Keratinocyte (primary cell): ENCODE data around the gene MICAL3. TPM values are rescaled to one million over a fixed set of nuclear protein-coding genes. Genes with fewer than 3 reads are reported as not detected.

ENCODE experiments used
- DNase-seq: peaks from one replicate; pipeline ENCODE4 v3.0.0-alpha.2; 2011; ENCODE audit warnings: low read depth, missing footprints, low spot score
- FAIRE-seq: peaks from 2 replicates; lab custom pipeline; 2011; peaks lifted over from hg19 to GRCh38; lab: Jason Lieb, UNC
- H2AFZ ChIP-seq: 2 replicates; pipeline ENCODE4 v1.6.0; 2012; ENCODE audit warnings: low read length, control low read depth, inconsistent platforms; ENCODE audit not compliant: control insufficient read depth
- H3K27ac ChIP-seq: 2 replicates; pipeline ENCODE4 v1.5.1; 2011; ENCODE audit warnings: low read length; ENCODE audit not compliant: control insufficient read depth, insufficient read depth
- H3K27me3 ChIP-seq: 3 replicates; pipeline ENCODE4 v1.6.0; 2011; ENCODE audit warnings: low read length; ENCODE audit not compliant: control insufficient read depth, insufficient read depth; ENCODE audit errors: extremely low read depth
- H3K36me3 ChIP-seq, 2 experiments: 2 replicates in 1 of 2; 3 replicates in 1 of 2; pipeline ENCODE4 v1.5.1; 2011; ENCODE audit warnings: low read length in 2 of 2, mild to moderate bottlenecking in 1 of 2; ENCODE audit not compliant: control insufficient read depth in 2 of 2, insufficient read depth in 2 of 2; ENCODE audit errors: extremely low read depth in 1 of 2
- H3K4me1 ChIP-seq: 3 replicates; pipeline ENCODE4 v1.5.1; 2011; ENCODE audit warnings: low read length; ENCODE audit not compliant: control insufficient read depth, insufficient read depth; ENCODE audit errors: extremely low read depth
- H3K4me2 ChIP-seq: 3 replicates; pipeline ENCODE4 v1.6.0; 2011; ENCODE audit warnings: low read depth, low read length; ENCODE audit not compliant: control insufficient read depth, insufficient read depth; ENCODE audit errors: extremely low read depth
- H3K4me3 ChIP-seq, 3 experiments: fragments of 200-600 bp in 1 of 3; sonication (generic) in 1 of 3; 2 replicates in 2 of 3; 3 replicates in 1 of 3; pipeline ENCODE4 v1.5.1; 2011 to 2016; ENCODE audit warnings: low read length in 3 of 3, mild to moderate bottlenecking in 3 of 3, control low read depth in 2 of 3, inconsistent platforms in 1 of 3, low read depth in 1 of 3, mixed read lengths in 1 of 3, mixed run types in 1 of 3, moderate library complexity in 1 of 3; ENCODE audit not compliant: control insufficient read depth in 2 of 3, insufficient read depth in 2 of 3; ENCODE audit errors: extremely low read depth in 1 of 3
- H3K79me2 ChIP-seq: 2 replicates; pipeline ENCODE4 v1.6.0; 2012; ENCODE audit warnings: low read length; ENCODE audit not compliant: control insufficient read depth, insufficient read depth
- H3K9ac ChIP-seq: 3 replicates; pipeline ENCODE4 v1.6.0; 2011; ENCODE audit warnings: low read length; ENCODE audit not compliant: control insufficient read depth, insufficient read depth; ENCODE audit errors: extremely low read depth
- H3K9me1 ChIP-seq: 3 replicates; pipeline ENCODE4 v1.6.0; 2011; ENCODE audit warnings: low read length; ENCODE audit not compliant: control insufficient read depth, insufficient read depth; ENCODE audit errors: extremely low read depth
- H3K9me3 ChIP-seq: 2 replicates; pipeline ENCODE4 v1.5.1; 2012; ENCODE audit warnings: low read depth, low read length; ENCODE audit not compliant: control insufficient read depth
- H4K20me1 ChIP-seq: 3 replicates; pipeline ENCODE4 v1.6.0; 2011; ENCODE audit warnings: low read length; ENCODE audit not compliant: control insufficient read depth, insufficient read depth; ENCODE audit errors: extremely low read depth
- EZH2 ChIP-seq: IDR thresholded peaks from one replicate; pipeline ENCODE4 v1.6.1; 2012; ENCODE audit warnings: inconsistent platforms, mild to moderate bottlenecking, low read length, moderate library complexity
- dilution Hi-C: fragments of 300-500 bp; cut with MboI; formaldehyde crosslinking; loops from one replicate; pipeline ENCODE4 v1.7.0; 2020; ENCODE audit warnings: low sequenced_read_pairs; ENCODE audit not compliant: extremely low pct_ligation_motif_present
- polyA plus RNA-seq, 5 experiments: library from polyadenylated mRNA; depleted of rRNA in 3 of 5; stranded (reverse) in 3 of 5; stranded (forward) in 1 of 5; unstranded in 1 of 5; fragments of >200 nt; gene quantifications; 1 replicate in 1 of 5; 2 replicates in 3 of 5; 3 replicates in 1 of 5; pipeline versions ENCODE4 v1.2.1 to v1.2.3, GENCODE V29; 2011 to 2012; ENCODE audit warnings: missing spikeins in 2 of 5, low read depth in 1 of 5, low replicate concordance in 1 of 5
- TF ChIP-seq, protein P1 (sequence below), 3 experiments: IDR thresholded peaks in 1 of 3; conservative IDR thresholded peaks in 1 of 3; optimal IDR thresholded peaks in 1 of 3; 2 replicates in 2 of 3; 3 replicates in 1 of 3; pipeline versions ENCODE3 to v1.5.1; 2011; ENCODE audit warnings: low read length in 3 of 3, mild to moderate bottlenecking in 3 of 3, moderate library complexity in 2 of 3, control low read depth in 1 of 3, inconsistent platforms in 1 of 3; ENCODE audit not compliant: insufficient read depth in 2 of 3; ENCODE audit errors: extremely low read depth in 1 of 3

The MICAL3 gene
- polyA plus RNA-seq, 1 donor (not counting 4 experiments of a cell fraction or from before 2014, with no cell fraction given) = 27.9 TPM

DNA sequence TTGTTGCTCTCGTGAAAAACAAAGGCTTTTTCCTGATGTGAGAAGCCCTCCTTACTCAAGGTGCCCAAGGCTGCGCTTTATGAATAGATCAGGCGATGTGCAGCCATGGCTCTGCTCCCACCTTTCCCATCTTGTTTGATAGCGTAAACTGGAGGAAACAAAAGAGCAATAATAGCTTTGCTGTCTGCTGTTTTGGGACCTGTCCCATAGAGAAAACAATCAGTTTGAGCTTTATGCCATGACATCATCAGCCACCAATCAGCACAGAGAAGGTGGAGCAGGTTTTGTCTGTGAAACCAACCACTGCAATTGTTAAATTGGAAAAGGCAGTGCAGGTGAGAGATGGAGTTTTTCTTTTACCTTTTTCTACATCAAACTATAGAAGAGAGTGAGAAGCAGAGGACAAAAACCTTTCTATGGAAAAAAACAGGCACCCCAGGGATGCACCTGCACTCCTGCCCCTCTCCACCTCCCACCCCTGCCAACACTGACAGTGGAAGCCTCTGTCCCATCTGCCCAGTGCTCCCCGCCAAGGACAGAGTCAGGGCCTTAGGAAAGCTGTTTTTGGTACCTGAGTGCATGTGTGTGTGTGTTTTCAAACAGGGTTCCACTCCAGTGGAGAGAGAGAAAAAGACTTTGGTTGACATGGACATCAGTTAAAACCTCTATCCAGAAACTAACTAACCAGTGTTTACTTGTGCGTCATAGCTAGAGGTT lies 80.7 kb downstream of the MICAL3 start:
- peaks cover 58% of the 10 kb centered on the region for H4K20me1 ChIP-seq
- H3K36me3 ChIP-seq = peaks cover 8 to 11% of the 10 kb centered on the region in 2 experiments
- DNase-seq (no peak), FAIRE-seq (no peak)
- no peak overlapping the region for H3K4me2 ChIP-seq
- no peak overlapping the region for H3K27ac ChIP-seq
- no peaks in the 10 kb centered on the region for H3K27me3 ChIP-seq
- H3K4me1 ChIP-seq = peaks cover 30% of the 10 kb centered on the region
- TF ChIP-seq, protein P1, sequence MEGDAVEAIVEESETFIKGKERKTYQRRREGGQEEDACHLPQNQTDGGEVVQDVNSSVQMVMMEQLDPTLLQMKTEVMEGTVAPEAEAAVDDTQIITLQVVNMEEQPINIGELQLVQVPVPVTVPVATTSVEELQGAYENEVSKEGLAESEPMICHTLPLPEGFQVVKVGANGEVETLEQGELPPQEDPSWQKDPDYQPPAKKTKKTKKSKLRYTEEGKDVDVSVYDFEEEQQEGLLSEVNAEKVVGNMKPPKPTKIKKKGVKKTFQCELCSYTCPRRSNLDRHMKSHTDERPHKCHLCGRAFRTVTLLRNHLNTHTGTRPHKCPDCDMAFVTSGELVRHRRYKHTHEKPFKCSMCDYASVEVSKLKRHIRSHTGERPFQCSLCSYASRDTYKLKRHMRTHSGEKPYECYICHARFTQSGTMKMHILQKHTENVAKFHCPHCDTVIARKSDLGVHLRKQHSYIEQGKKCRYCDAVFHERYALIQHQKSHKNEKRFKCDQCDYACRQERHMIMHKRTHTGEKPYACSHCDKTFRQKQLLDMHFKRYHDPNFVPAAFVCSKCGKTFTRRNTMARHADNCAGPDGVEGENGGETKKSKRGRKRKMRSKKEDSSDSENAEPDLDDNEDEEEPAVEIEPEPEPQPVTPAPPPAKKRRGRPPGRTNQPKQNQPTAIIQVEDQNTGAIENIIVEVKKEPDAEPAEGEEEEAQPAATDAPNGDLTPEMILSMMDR (optimal IDR thresholded peaks at IDR 0.05 in 1 of 3, IDR thresholded peaks at IDR 0.05 in 1 of 3, conservative IDR thresholded peaks at IDR 0.05 in 1 of 3; ENCODE audit: extremely low read depth in 1 of 3, insufficient read depth in 2 of 3, low read length in 3 of 3) = no peak
- no peak for TF ChIP-seq EZH2
- dilution Hi-C loops = no loop called here
- peaks cover 100% of the 10 kb centered on the region for H3K79me2 ChIP-seq
- H3K9ac ChIP-seq = no peak overlapping the region
- H2AFZ ChIP-seq = no peak overlapping the region
- no peak overlapping the region for H3K4me3 ChIP-seq
- peaks cover 11% of the 10 kb centered on the region for H3K9me1 ChIP-seq
- H3K9me3 ChIP-seq = no peaks in the 10 kb centered on the region

DNA sequence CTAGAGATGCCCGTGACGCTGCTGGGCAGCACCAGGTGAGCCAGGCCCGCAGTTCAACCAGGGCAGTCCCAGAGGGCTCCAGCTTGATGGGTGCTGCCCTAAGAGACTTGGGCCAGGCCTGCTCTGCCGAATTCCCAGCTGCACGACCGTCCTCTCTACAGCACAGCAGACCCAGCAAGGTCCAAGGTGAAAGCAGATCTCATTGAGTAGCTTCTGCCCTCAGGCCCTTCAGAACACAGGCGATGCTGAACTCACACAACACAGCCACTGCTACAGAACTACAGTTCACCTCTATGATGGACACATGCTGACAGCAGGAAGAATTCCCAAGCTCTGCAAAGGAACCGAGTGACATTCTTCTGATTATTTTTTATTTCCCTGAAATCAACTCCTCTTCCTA lies 81.6 kb downstream of the MICAL3 start:
- H3K36me3 ChIP-seq = peaks cover 12% of the 10 kb centered on the region in 2 experiments
- H3K27ac ChIP-seq = no peak overlapping the region
- peaks cover 11% of the 10 kb centered on the region for H3K9me1 ChIP-seq
- FAIRE-seq (no peak), DNase-seq (no peak)
- H3K9me3 ChIP-seq = no peaks in the 10 kb centered on the region
- peaks cover 100% of the 10 kb centered on the region for H3K79me2 ChIP-seq
- no peak overlapping the region for H3K4me2 ChIP-seq
- no peak for TF ChIP-seq EZH2
- TF ChIP-seq, protein P1 (optimal IDR thresholded peaks at IDR 0.05 in 1 of 3, IDR thresholded peaks at IDR 0.05 in 1 of 3, conservative IDR thresholded peaks at IDR 0.05 in 1 of 3; ENCODE audit: extremely low read depth in 1 of 3, insufficient read depth in 2 of 3, low read length in 3 of 3) = no peak
- no peaks in the 10 kb centered on the region for H3K27me3 ChIP-seq
- H3K4me3 ChIP-seq = no peak overlapping the region
- H2AFZ ChIP-seq = no peak overlapping the region
- H4K20me1 ChIP-seq = peaks cover 65% of the 10 kb centered on the region
- dilution Hi-C loops = no loop called here
- H3K4me1 ChIP-seq = peaks cover 28% of the 10 kb centered on the region
- H3K9ac ChIP-seq = no peak overlapping the region
